CD4-positive, alpha-beta T cell treated with Interleukin-15 for 4 hours (primary cell): ENCODE results near the gene SYNJ2.

ENCODE experiments used
- DNase-seq: peaks from one replicate; pipeline ENCODE4 v3.0.0-alpha.2; 2020; ENCODE audit warnings: low spot score

SYNJ2 gene

GRCh38 chr6:157978021-157978783, 3.5 kb upstream of the SYNJ2 start:
- DNase-seq: no peak

GRCh38 chr6:157980288-157981131, 1.2 kb upstream of the SYNJ2 start:
- no peak for DNase-seq

GRCh38 chr6:157981132-157981394, 600 bp upstream of the SYNJ2 start:
- DNase-seq: no peak

- DNase-seq: no peak
Observed at GRCh38 chr6:157982102-157982562, 469 bp downstream of the SYNJ2 start.

- DNase-seq: no peak
Observed at GRCh38 chr6:157982563-157983405, 1.1 kb downstream of the SYNJ2 start.

GRCh38 chr6:157983406-157984119, 1.9 kb downstream of the SYNJ2 start:
- no peak for DNase-seq

GRCh38 chr6:157984128-157984527, 2.5 kb downstream of the SYNJ2 start:
- DNase-seq: no peak

- DNase-seq: no peak
Observed at GRCh38 chr6:157984686-157985225, 3.1 kb downstream of the SYNJ2 start.

- no peak for DNase-seq
Observed at GRCh38 chr6:157985378-157986155, 3.9 kb downstream of the SYNJ2 start.

GRCh38 chr6:157987788-157988699, 6.4 kb downstream of the SYNJ2 start:
- DNase-seq: no peak

GRCh38 chr6:157988700-157989063, 7.0 kb downstream of the SYNJ2 start:
- no peak for DNase-seq

GRCh38 chr6:157989541-157990289, 8.1 kb downstream of the SYNJ2 start:
- DNase-seq: no peak

- no peak for DNase-seq
Observed at GRCh38 chr6:157990321-157991066, 8.8 kb downstream of the SYNJ2 start.

GRCh38 chr6:157991067-157991432, 9.4 kb downstream of the SYNJ2 start:
- no peak for DNase-seq

- no peak for DNase-seq
Observed at GRCh38 chr6:157993076-157993475, 11.4 kb downstream of the SYNJ2 start.

- DNase-seq: no peak
Observed at GRCh38 chr6:157994125-157994795, 12.6 kb downstream of the SYNJ2 start.

- no peak for DNase-seq
Observed at GRCh38 chr6:157995458-157995857, 13.8 kb downstream of the SYNJ2 start.

- no peak for DNase-seq
Observed at GRCh38 chr6:157996201-157996712, 14.6 kb downstream of the SYNJ2 start.
